GM19099 (cell line): ENCODE measurements around the gene NPFF.

ENCODE experiments used
- POLR2A ChIP-seq: IDR thresholded peaks from 3 replicates; pipeline ENCODE4 v1.6.1; 2011; ENCODE audit warnings: low read depth; ENCODE audit not compliant: insufficient read length; ENCODE audit errors: extremely low read depth

Gene NPFF

GRCh38 chr12:53518381-53518780 is 11.1 kb upstream of the NPFF start:
- no peak for TF ChIP-seq POLR2A

- no peak for TF ChIP-seq POLR2A
Measured at GRCh38 chr12:53516758-53517455, 9.6 kb upstream of the NPFF start.

- TF ChIP-seq POLR2A, result no peak
Measured at GRCh38 chr12:53515291-53515680, 8.0 kb upstream of the NPFF start.

- no peak for TF ChIP-seq POLR2A
Measured at GRCh38 chr12:53514628-53515290, 7.5 kb upstream of the NPFF start.

- TF ChIP-seq POLR2A, result no peak
Measured at GRCh38 chr12:53513712-53514410, 6.6 kb upstream of the NPFF start.

GRCh38 chr12:53510181-53510812 is 3.0 kb upstream of the NPFF start:
- TF ChIP-seq POLR2A, result no peak

GRCh38 chr12:53508534-53509170 is 1.4 kb upstream of the NPFF start:
- no peak for TF ChIP-seq POLR2A

GRCh38 chr12:53507603-53507885 is 260 bp upstream of the NPFF start:
- no peak for TF ChIP-seq POLR2A

GRCh38 chr12:53506450-53506785 is 866 bp downstream of the NPFF start:
- no peak for TF ChIP-seq POLR2A

GRCh38 chr12:53505555-53506449 is 1.5 kb downstream of the NPFF start:
- no peak for TF ChIP-seq POLR2A

- TF ChIP-seq POLR2A, result no peak
Measured at GRCh38 chr12:53505086-53505485, 2.2 kb downstream of the NPFF start.

- TF ChIP-seq POLR2A, result no peak
Measured at GRCh38 chr12:53504004-53504920, 3.0 kb downstream of the NPFF start.

- TF ChIP-seq POLR2A, result no peak
Measured at GRCh38 chr12:53502983-53503728, 4.1 kb downstream of the NPFF start.
